Choroid plexus epithelial cell (primary cell): ENCODE measurements around the gene PRLR.
A peak's percentile ranks its signal among the peaks of the same experiment; 100 is the strongest.
"Not testable (repeated sequence)": the region's sequence is repeated elsewhere in the genome, so short reads cannot be mapped to it uniquely, and the experiment has no call there.

Experiments
- DNase-seq: peaks from one replicate; pipeline ENCODE4 v3.0.0-alpha.2; 2010; ENCODE audit warnings: low read depth
- H3K4me3 ChIP-seq: 2 replicates; pipeline ENCODE4 v1.5.1; 2011; ENCODE audit warnings: low read depth, mild to moderate bottlenecking, control low read depth, low read length, moderate library complexity
- CTCF ChIP-seq: conservative IDR thresholded peaks from 2 replicates; pipeline ENCODE4 v1.5.1; 2011; ENCODE audit warnings: low read depth, mild to moderate bottlenecking, control low read depth, inconsistent platforms, low read length, moderate library complexity

PRLR gene

GRCh38 chr5:35253582-35253981 is 23.3 kb upstream of the PRLR start:
- TF ChIP-seq CTCF = no peak
- no peak overlapping the region for H3K4me3 ChIP-seq
- DNase-seq = no peak

- H3K4me3 ChIP-seq = no peak overlapping the region
- TF ChIP-seq CTCF = no peak
- no peak for DNase-seq
Measured at GRCh38 chr5:35252963-35253362, 22.7 kb upstream of the PRLR start.

GRCh38 chr5:35248843-35249780 is 18.8 kb upstream of the PRLR start:
- TF ChIP-seq CTCF = no peak
- DNase-seq = peak; percentile 26
- H3K4me3 ChIP-seq = peak overlapping the region; percentile 26

GRCh38 chr5:35247648-35248034 is 17.4 kb upstream of the PRLR start:
- no peak overlapping the region for H3K4me3 ChIP-seq
- peak; percentile 41 for DNase-seq
- TF ChIP-seq CTCF = no peak

GRCh38 chr5:35246900-35247647 is 16.8 kb upstream of the PRLR start:
- peak; percentile 9 for TF ChIP-seq CTCF
- peak; percentile 42 for DNase-seq
- H3K4me3 ChIP-seq = no peak overlapping the region

- no peak for DNase-seq
Measured at GRCh38 chr5:35246411-35246810, 16.1 kb upstream of the PRLR start.

GRCh38 chr5:35245371-35245770 is 15.1 kb upstream of the PRLR start:
- DNase-seq, H3K4me3 ChIP-seq: not testable (repeated sequence)

More at GRCh38 chr5:35246411-35246810, 16.1 kb upstream of the PRLR start:
- H3K4me3 ChIP-seq = no peak overlapping the region
- peak; percentile 22 for TF ChIP-seq CTCF
